Stimulated activated CD8-positive, alpha-beta memory T cell treated with anti-CD3 and anti-CD28 coated beads, Interleukin-12 subunit alpha, Interleukin-12 subunit beta, amount 100 ng/mL, for 24 hours (primary cell): ENCODE data around the gene MEGF6.
A peak's percentile ranks its signal among the peaks of the same experiment; 100 is the strongest.

Experiments used
- DNase-seq: peaks from one replicate; pipeline ENCODE4 v3.0.0-alpha.2; 2020; ENCODE audit errors: extremely low read depth

Gene MEGF6

GRCh38 chr1:3537359-3537758, 73.9 kb downstream of the MEGF6 start:
- no peak for DNase-seq

DNA sequence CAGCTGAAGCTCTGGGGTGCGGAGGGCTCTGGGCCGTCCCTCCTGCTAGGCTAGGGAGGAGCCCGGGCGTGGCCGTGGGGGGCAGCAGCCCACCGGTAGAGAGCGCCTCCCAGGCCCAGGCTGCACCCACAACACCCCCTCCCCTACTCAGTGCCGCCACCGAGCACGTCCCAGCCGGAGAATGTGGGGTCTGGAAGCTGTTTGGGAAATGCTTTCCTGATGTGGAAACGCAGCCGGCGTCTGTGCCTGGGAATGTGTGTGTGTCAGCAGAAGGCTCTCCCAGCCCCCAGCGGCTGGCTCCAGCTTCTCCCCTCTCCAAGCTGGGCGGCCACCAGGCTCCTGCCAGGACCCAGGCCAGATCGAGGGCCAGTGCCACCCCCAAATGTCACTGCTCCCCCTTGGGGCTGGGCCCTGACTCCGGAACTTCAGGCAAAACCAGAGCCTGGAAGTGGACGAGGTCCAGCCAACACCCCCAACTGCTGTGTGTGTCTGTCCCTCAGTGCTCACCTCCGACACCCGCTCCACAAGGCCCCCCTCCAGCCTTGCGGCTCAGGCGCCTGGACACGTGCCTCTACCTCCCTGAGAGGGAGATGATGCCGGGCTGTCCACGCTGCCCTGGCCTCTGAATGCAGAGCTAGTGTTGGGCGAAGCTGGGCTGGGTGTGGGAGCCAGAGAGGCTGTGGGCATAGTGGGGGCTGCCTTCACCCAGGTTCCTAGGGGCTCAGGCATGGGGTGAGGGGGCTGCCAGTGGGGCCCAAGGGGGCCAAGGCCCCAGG, 74.7 kb downstream of the MEGF6 start:
- no peak for DNase-seq

GRCh38 chr1:3535732-3536131, 75.6 kb downstream of the MEGF6 start:
- DNase-seq, result no peak

DNA sequence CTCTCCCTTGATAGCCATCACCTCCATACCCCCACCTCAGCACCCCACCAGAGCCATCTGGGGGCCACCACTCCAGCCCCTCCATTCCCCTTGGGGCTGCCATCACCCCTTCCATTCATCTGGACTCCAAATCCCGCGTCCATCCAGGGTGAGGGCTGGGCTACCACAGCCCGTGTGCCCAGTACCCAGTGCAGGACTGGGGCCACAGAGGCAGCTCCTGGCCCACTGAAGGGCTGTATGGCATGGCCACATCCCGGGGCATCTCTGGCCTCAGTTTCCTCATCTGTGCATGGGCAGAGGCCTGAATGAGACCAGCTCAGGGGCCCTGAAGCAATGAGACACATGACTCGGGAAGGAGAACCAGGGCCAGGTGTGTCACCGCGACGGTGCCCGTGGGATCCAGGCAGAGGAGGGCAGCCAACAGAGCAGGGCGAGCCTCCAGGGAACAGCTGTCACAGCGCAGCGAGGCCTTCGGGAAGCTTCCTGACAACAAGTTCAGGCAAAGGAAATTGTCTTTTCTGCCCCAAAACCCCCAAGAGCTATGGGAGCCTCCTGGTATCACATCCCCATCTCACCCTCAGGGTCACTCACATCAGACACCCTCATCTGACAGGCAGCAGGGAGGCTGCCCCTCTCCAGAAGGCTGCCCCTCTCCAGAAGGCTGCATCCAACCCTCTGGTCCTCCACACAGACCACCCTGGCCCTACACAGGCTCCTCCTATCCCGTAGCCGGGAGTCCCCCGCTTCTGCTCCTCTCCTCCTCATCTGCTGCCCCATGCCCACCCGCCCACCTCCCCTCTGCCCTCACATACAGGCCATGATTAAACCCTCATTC, 76.3 kb downstream of the MEGF6 start:
- no peak for DNase-seq

DNA sequence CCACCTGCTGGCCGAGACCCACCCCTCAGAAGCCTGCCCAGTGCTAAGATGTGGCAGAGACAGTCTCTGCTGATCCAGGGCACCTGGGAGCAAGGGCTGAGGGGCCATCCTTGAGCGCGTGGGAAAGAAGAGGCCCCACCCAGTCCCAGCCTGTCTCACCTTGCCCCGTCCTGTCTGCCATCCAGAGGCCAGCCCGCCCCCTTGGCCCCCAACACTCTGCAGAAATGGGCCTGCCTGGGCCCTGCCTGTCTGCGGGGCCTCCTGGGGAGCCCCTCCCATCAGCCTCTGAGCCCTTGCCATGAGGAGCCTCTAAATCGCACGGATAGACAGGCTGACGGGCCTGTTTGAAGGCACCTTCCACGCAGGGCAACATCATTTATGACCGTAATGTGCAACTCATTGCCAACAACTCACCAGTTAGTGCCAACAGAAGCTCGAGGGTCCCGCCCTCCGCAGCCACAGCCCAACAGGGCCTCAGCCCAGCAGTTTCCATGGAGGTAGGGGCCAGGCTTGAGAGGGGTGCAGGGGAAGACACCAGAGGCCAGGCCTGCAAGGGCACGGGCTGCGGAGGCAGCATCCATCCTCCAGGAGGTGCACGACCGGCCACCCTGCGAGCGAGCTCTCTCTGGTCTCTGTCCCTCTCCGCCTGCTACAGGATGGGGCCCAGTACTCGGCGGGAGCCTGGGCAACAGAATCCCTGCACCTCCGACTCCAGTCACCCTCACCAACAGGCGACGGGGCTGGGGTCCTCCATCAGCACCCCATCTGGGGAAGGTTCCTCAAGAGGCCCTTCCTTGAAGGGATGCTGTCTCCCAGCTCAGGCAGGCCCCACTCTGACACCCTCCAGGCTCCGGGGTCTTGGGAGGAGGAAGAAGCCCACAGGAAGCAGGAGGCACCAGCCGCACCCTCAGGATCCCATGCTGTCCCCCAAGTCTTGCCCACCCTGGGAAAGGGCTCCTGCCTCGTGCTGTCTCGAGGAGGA, 78.0 kb downstream of the MEGF6 start:
- no peak for DNase-seq

DNA sequence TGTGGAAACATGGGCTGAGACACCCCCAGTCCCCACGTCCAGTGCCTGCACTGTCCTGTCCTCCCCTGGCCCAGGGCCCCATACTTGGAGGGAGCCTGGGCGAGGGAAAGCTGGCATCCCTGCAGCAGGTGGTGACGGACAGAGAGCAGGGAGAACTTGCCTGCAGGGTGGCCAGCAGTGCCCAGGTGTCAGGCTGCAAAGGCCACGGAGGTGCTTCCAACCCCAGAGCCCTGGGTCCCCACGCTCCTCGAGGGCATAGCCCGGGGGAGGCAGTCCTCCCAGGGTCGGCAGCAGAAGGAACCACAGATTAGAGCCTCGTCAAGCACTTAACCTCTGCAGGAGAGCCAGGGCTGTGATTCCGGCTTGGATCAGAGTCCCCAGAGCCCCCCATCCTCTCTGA, 79.4 kb downstream of the MEGF6 start:
- no peak for DNase-seq

- DNase-seq, result peak; percentile 47
Measured at GRCh38 chr1:3530926-3531818, 80.1 kb downstream of the MEGF6 start.

DNA sequence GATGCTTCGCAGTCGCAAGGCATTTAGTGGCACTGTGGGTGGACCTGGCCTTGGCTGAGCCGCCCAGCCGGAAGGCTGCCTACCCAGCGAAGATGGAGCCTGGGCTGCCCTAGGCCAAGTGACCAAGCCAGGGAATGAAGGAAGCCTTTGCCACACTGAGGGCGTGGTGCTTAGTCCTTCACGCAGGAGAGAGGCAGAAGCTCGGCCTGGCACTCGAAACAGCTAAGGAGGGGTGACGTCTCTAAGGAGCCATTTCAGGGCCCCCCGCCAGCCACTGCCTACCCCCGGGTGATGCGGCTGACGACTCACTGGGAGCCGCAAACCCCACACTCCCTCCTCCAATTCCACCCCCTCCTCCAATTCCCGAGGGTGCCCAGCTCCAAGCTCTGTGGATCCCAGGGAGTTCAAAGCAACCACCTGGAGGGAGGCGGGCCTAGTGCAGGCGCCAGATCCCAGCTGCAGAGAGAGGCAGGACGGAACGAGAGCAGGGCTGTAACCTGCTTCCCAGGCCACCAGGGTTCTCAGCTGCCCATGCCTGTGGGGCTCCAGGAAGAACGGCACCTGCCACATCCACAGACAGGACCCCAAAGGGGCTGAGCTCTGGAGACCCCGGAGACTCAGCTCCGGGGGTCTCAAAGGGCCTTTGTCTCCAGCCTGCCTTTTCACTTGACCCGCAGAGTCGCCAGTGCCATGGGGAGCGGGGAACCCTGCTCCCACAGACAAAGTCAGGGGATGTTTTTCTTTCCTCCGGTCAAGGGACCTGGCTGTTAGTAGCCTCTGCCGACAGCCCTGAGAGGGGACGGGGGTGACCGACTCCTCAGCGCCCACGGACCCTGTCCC, 81.0 kb downstream of the MEGF6 start:
- no peak for DNase-seq

DNA sequence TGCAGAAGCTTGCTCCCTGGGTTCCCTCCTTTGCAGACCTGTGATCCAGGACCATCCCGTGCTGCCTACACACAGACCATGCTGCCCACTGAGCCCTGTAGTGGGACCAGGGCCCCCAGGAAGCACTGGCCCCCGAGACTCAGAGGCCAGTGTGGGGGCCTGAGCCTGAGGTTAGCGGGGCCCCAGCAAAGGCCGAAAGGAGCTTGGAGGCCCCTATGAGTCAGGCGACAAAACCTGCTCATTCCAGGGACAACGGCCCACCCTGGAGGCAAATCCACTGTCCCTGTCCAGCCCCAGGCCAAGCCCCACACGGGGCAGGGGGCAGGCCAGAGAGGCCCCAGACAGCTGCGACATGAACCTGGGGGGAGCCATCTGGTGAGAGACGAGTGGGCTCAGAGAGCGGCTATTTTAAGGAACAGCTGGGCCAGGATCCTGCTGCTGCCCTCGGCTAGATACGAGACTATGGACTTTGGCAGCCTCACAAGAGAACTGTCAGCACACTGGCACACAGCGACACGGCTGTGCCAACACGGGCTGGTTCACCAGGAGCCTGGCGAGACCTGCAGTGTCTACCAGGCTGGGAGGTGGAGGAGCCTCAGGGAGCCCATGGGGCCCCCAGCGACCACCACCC, 82.1 kb downstream of the MEGF6 start:
- no peak for DNase-seq

DNA sequence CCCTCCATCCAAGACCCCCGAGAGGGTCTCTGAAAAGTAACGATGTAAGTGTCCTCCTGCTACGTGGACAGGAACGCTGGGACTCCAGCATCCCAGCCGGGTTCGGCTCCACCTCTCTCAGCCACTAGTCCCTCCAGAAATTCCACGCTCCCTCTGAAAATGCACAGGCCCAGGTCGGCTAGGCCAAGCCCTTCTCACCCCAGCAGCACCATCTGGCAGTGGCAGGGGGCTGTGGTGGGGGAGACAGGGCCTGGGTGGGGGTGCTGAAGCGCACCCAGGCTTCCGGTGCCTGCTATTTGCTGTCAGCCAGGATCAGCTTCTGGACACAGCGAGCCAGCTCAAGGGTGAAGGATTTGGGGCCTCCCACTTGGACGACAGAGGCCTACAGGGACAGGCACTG, 83.5 kb downstream of the MEGF6 start:
- no peak for DNase-seq

GRCh38 chr1:3525551-3526482, 85.5 kb downstream of the MEGF6 start:
- no peak for DNase-seq

DNA sequence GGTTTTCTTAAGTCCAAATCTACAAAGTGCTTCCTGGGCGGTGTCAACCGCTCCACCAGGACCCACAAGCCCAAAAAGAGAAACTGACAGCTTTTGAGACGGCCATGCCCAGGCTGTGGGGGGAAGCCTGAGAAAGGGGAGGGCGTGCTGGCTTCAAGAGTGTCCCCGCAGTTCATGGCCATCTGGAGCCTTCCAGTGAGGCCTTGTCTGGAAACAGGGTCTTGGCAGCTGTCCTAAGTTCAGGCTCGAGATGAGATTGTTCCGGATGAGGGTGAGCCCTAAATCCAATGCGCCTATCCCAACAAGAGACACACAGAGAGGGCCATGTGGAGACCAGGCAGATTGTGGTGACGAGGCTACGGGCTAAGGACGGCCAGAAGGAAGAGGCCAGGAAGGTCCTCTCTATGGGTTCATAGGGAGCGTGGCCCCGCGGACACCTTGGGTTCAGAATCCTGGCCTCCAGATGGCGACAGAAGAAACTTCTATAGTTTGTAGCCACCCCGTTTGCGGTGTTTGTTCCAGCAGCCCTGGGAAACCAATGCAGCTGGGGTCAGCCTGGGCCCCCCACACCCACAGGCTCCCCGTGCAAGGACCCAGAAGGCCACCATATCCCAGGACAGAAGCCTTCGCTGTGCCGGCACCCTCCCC, 86.6 kb downstream of the MEGF6 start:
- DNase-seq, result no peak

GRCh38 chr1:3523980-3524379, 87.3 kb downstream of the MEGF6 start:
- no peak for DNase-seq

GRCh38 chr1:3522564-3523265, 88.6 kb downstream of the MEGF6 start:
- no peak for DNase-seq

GRCh38 chr1:3522112-3522511, 89.2 kb downstream of the MEGF6 start:
- DNase-seq, result no peak

DNA sequence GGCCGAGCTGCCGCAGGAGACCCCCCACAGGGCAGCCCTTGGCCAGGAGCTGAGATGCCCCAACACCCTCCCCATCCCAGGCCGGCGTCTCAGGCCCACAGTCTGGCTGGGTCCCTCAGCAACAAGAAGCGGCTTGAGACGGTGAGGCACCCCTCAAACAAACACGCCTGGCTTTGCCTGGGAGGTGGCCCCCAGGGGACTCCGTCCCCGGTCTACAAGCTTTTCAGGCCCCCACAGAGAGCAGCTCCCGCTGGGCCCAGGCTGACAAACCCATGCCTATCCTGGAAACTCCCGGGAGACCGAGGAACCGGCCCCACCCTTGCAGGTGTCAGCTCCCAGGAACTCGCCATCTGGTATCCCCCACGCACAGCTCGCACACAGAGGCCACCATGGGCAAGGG, 89.9 kb downstream of the MEGF6 start:
- DNase-seq, result no peak
